GM21786 (cell line): ENCODE results near the gene COMP.
A peak's percentile ranks its signal among the peaks of the same experiment; 100 is the strongest.
"Not testable (repeated sequence)": the region's sequence is repeated elsewhere in the genome, so short reads cannot be mapped to it uniquely, and the experiment has no call there.

Experiments used
- ATAC-seq: cut with Tn5 transposase; IDR thresholded peaks from one replicate; pipeline ENCODE4 v1.9.1; 2021; ENCODE audit not compliant: unreplicated experiment

COMP gene

DNA sequence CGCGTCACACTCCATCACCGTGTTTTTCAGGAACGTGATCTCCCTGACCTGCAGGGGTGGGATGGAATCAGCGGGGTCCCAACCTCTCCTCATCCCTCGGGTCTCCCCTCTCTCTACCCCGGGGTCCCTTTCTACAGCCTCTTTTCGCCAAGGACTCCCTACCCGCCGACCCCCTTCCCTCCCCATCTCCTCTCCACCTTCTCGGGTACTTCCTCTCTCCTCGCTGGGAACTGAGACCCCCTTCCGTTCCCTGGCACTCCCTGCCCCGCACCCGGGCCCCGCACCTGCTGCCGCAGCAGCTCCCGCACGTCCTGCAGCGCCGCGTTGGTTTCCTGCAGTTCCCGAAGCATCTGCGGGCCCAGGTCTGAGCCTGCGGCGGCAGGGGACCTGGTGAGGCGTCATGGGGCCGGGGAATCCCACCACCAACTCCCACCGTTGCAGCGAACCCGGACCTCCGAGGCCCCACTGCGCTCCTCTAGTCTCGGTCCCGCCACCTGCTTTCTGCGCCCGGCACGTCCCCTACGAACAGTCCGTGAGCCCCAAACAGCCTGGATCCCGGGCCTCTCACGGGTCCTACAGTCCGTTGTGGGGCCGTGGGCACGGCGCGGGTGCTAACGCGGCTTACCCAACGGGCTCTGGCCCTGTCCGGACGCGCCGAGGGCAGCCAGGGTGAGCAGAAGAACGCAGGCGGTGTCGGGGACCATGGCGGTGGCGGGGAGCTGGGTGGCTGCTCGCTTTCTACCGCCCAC lies at the start of gene COMP:
COMP (minus strand) TSS at position 740 of the 749 bp plus-strand sequence; CDS start at position 704, 36 bp downstream.
- no peak for ATAC-seq

DNA sequence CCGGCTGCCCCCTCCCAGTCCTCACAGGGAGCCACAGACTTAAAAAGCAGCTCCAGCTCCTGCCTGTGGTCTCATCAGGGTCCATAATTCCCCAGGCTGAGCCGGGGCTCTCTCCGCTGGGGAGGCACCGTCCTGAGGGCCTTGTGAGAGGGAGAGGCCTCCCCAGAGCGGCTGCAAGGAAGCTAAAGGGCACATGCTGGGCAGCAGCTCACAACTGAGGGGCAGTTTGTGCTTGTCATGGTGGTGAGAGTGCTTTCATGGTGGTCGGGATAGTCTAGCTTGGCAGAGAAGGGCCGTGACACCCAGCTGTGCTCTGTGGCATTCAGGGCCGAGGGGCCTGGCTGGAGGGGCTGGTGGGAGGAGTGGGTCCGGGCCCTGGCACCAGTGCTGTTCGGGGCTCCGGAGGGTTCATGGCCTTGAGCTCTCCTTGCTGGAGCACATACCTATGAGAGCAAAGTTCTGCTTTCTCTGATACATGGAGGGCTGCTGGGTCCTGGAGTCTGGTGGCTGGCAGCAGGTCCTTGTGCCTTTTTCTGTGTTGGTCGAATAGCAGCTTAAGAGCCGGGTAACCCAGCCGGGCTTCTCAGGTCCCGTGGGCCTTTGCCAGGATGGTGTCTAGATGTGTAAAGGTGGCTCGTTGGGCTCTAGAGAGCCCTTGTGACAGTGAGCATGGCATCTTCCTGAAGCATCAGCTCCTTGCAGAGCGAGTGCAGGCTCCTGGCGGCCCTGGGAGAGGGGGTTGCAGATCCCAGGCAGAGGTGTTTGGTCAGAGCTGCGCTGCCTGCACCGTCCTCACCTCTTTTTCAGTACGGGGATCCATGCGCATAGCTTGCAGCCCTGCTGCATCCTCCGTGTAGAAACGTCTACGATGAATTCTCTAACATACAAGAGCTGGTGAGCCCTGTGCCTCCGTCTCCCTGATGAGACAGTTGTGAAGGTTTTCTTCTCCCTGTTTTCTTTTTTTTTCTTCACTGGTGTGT lies 49.5 kb upstream of the COMP start:
- ATAC-seq, result no peak

DNA sequence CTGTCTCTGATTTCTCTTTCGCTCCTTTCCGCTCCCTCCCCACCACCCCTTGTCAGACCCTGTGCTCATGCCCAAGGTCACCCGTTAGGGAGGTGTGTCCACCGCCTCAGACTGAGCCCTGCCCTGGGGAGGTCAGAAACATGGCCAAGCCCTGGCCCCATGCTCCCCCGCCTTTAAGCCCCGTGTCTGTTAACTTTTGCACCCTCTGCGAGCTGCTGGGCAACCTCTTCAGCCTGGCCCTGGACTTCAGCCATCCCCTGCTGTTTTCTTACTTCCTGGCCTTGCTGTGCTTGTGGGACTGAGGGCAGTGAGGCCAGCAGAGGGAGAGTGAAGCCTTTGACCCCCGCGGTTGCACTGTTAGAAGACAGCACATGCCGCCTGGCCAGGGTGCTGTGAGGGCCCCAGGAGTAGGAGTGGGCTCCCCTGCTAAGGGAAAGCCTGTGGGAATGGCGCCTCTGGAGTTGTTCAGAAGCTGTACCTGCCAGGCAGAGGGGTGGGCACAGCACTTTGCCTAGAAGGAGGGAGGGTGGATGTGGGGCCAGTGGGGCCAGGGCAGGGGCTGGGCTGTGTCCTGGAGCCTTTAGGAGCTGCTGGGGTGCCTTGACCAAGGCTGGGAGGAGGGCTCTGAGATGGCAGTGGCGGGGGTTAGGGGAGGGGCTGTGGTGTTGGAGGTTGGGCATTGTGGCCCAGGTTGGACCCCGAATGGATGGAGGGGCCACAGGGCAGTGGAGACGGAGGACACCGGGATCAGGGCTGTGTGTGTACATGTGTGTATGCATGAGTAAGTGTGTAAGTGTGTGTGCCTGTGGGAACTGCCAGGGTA lies 48.6 kb upstream of the COMP start:
- ATAC-seq, result no peak

DNA sequence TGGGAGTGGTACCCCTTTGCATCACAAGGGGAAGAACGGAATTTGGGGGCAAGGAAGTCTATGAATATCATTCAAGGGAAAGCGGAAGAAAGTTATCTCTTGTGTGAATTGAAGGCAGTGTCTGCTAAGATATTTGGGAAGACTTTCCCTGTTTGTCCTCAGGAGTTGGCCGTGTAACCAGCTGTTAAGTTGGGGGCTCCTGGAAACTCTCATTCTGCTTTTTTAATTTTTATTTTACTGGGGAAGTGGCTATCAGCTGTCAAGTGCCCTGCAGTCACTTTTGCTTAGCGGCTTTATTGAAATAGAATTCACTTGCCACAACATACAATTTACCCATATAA lies 43.5 kb upstream of the COMP start:
- no peak for ATAC-seq

DNA sequence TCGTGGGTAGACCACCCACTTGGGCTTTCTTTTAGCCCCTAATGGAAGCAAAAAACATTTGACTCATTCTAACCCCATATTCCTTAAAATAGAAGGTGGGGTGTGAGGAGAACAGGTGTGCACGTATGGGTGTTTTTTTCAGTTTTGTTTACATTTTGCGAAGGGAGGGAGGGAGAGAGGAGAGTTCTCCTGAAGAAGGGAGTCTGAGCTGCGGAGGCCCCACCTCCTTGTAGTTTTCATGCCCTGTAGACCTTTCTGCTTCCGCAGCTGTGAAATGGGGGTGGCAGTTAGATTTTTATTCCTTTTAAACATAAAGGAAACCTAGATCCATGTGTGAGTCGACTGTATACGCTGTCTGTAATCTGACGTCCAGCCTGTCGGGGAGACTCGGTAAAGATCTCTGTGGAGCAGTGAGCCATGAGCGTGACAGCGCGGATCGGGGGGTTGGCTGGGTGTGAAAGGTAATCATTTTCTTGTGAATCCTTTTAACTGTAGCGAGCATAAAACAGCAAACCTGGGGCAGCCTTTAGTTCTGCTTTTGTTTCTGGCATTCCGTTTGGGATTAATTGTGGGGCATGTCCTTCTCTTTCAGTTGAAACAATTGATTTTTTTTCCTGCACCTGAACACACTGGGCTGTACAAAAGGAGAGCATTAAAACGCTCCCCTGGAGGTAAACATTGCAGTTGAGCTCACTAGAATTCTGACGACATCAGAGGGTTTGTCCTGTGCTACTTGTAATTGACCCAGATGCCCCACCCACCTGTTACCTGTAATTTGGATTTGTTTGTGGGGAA lies 42.9 kb upstream of the COMP start:
- ATAC-seq, result no peak

DNA sequence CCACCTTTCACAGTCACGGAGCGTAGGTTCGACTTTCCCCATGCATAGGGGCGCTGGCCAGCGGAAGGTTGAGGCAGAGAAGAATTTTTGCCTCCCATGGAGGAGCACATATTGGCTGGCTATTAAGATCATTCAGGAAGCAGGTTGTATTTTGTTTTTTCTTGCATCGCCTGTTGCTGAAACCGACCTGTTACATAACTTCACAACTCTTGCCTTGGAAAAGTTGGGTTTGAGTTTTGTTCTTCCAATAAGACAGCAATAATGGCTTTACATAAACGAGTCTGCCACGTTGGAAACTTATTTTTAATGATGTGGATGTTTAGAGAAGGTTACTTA lies 42.0 kb upstream of the COMP start:
- ATAC-seq, result no peak

DNA sequence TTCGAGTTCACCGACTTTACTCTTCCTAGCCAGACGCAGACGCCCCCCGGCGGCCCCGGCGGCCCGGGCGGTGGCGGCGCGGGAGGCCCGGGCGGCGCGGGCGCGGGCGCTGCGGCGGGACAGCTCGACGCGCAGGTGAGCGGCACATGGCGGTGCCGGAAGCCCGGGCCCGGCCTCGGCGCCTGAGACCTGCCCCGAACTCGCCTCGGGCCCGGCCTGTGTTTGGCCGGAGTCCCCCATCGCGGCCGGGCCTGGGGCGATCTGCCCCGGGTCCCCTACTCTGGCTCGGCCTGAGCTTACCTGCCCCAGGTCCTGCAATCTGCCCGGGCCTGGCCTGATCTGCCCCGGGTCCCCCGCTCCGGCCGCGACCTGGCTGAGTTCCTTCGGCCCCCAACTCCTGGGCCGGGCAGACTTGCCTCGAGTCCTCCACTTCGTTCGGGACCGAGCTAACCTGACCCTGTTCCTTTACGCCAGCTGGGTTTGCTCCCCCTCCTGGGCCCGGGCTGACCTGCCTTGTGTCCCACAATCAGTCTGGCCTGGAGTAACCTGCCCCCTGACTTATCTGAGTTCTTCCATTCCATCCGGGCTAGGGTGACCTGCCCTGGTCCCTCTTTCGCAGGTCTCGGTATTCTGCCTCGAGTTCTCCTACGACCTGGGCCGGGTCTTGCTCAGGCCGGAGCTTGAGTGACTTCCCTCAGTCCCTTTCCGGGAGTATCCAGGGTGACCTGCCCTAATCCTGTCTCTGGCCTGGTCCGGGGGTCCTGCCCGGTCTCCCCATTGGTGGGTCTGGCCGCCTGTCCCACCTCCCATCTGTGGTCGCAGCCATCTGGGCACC lies 41.4 kb upstream of the COMP start:
- peak; percentile 16 for ATAC-seq

DNA sequence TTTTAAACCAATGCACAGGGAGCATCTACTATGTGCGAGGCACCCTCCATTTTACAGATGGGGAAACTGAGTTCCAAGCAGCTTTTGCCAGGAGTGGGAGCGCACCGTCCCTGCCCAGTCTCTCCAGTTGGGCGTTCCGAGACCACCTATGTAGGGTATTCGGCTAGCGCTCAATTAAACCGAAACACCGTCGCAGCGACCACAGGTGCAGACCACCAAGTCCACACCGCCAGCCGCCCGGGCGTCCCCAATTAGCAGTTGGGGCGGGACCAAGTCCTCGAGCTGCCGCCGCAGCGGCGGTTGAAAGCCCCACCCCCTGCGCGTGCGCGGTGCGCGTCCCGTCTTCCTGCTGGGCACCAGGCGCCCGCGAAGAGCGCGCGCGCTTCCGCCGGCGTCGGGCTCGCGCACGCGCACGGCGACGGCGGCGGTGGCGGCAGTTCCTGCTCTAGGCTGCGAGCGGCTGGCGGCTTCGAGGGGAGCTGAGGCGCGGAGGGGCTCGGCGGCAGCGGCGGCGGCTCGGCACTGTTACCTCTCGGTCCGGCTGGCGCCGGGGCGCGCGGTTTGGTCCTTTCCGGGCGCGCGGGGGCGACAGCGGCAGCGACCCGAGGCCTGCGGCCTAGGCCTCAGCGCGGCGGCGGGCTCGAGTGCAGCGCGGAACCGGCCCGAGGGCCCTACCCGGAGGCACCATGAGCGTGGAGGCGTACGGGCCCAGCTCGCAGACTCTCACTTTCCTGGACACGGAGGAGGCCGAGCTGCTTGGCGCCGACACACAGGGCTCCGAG lies 40.6 kb upstream of the COMP start, which contains the start of gene UPF1:
UPF1 (plus strand) TSS at position 436 of the 782 bp plus-strand sequence; CDS start at position 687, 251 bp downstream.
- peak; percentile 58 for ATAC-seq

DNA sequence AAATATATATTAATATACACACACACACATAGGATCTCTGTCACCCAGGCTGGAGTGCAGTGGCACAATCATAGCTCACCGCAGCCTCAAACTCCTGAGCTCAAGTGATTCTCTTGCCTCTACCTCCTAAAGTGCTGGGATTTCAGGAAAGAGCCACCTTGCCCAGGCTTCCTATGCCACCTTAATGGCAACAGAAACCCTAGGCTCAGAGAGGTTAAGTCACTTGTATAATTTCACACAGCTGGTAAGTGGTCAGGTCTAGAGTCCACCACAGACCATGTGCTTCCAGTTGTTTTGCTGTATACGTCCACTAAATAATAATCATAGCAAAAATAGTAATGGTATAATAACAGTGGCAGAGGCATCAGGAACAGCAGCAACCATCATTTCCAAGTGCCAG lies 39.4 kb upstream of the COMP start:
- ATAC-seq, result no peak

DNA sequence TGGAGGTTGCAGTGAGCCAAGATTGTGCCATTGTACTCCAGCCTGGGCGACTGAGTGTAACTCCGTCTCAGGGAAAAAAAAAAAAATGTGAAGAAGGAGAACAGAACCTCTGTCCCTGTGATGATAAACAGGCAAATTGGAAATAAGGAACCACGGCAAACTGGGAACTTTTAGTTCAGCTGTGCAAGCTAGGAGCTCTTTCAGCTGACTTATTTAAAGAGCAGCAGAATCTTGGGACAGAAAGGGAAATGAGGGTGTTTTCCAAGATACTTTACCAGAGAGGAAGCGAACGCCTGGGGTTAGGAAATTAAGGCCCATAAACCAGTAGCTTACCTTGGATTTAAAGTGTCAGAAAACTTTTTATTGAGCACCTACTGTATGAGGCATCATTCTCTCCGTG lies 37.7 kb upstream of the COMP start:
- ATAC-seq, result no peak

DNA sequence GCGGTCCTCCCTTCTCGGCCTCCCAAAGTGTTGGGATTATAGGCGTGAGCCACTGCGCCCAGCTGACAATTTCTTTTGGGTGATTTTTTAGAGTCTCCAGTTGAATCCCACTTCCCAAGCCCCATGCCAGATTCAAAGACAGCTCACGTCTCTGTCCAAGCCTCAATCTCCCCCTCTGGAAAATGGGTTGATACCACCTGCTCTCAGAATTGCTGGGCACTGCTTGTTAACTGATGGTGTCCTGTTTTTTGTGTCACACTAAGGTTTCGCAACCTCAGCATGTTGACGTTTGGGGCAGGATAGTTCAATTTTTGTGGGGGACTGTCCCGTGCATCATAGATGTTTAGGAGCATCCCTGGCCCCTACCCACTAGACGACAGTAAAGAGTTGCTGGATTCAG lies 26.5 kb upstream of the COMP start:
- ATAC-seq, result no peak

DNA sequence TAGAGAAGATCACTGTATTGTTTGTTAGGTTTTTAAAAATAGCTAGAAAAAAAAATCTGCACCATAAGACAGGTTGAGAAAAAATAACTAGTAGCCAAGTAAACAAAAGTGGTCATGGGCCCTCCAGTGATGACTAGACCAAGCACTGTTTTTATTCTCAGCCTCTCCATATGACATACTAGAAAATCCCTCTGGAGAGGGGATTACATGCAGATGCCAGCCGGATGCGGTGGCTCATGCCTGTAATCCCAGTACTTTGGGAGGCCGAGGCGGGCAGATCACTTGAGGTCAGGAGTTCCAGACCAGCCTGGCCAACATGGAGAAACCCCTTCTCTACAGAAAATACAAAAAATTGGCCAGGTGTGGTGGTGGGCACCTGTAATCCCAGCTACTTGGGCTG lies 25.5 kb upstream of the COMP start:
- not testable (repeated sequence) for ATAC-seq

DNA sequence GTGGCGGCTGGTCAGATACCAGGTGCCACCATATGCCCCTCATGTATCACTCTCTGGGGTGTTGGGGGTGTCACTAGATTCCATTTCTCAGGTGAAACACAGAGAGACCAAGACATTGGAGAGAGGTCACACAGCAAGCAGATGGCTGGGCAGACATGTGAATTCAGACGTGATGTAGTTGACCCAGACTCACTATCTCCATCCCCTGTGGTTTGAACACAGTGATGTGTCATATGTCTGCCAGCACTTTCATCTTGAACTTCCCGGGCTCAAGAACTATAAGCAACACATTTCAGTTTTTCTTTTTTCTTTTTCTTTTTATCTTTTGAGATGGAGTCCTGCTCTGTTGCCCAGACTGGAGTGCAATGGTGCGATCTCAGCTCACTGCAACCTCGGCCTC lies 24.6 kb upstream of the COMP start:
- ATAC-seq, result no peak

DNA sequence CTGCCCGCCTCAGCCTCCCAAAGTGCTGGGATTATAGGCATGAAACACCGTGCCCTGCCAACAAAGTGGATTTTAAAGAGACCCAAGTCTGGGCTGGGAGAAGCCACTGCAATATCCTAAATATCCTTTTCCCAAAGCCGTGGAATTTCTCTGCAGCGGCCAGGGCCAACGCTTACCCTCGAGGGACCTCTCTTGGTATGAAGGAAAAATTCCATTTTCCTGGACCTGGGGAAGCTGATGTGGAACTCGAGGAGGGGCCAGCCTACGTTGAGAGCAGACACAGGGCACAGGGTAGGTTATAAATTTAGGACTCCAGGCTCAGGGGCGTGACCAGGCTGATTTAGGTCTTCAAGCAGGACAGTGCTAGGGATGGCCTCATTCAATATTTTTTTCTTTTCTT lies 23.0 kb upstream of the COMP start:
- ATAC-seq, result no peak

DNA sequence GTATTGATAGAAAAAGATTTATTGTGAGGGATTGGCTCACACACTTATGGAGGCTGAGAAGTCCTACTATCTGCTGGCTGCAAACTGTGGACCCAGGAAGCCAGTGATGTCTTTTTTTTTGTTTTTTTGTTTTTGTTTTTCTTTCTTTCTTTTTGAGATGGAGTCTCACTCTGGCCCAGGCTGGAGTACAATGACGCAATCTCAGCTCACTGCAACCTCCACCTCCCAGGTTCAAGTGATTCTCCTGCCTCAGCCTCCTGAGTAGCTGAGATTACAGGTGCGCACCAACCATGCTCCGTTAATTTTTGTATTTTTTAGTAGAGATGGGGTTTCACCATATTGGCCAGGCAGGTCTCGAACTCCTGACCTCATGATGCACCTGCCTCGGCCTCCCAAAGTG lies 20.5 kb upstream of the COMP start:
- ATAC-seq, result not testable (repeated sequence)

DNA sequence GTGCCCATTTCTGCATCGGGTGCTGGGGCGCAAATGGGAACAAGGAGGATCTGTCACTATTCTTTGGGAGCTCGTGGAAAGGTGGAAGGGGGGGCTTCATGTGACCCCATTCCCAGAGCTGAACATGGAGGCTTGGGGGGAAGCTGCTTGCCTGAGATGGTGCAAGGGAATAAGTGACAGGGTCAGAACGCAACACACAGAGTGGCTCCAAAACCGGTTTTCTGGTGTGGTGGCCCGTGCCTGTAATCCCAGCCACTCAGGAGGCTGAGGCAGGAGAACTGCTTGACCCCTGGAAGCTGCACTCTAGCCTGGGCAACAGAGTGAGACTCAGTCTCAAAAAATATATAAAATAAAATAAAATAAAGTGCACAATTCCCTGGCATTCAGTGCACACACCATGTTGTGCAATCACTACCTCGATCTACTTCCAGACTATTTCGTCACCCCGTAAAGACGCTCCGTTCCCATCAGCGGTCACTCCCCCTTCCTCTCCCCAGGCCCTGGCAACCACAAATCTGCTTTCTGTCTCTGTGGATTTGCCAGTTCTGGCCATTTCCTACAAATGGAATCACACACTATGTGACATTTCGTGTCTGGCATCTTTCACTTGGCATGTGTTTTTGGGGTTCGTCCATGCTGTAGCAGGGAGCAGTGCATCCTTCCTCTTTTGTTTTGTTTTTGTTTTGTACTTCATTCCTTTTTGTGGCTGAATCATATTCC lies 18.2 kb upstream of the COMP start:
- no peak for ATAC-seq

DNA sequence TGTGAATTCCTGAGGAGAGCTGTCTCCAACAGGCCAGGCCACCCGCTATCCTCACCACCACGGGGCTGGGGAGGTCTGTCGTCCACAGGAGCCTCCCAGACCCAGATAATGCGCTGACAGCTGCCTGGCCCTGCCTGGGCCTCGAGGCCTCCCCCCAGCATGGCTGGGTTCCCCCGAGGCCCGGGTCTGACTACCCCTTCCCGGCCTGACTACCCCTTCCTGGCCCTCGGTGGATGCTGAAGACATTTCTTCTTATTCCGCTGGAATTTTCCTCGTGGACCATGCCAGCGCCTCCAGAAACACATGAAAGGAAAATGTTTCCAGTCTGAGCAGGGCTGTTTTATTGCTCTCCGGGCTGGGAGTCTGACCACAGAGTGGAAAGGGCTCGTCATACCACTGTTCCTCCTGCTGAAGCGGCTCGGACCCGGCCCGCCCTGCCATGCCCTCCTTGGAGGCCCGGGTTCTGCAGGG lies 16.8 kb upstream of the COMP start:
- no peak for ATAC-seq

DNA sequence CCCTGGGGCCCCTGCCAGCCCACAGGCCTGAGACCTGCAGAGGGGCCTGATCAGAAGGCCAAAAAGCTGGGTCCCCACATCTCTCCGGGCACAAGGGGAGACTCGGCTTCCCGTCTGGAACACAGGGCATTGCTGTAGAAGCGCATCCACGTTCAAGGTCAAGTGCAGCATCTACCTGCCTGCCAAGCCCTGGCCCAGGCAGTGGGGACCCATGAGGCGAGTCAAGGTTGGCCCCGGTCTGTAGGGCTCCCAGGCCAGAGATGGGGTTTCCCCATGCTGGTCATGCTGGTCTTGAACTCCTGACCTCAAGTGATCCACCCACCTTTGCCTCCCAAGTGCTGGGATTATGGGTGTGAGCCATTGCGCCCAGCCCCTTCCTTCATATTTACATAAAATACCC lies 13.5 kb upstream of the COMP start:
- no peak for ATAC-seq
